GM23338 (cell line): ENCODE data around the gene CIDEB. TPM values are rescaled to one million over a fixed set of nuclear protein-coding genes. Genes with fewer than 3 reads are reported as not detected.

Experiments
- ATAC-seq: fragments of 200-7000 bp; cut with Tn5 transposase; 3 replicates; pipeline ENCODE4 v1.9.1; 2020
- DNase-seq: peaks from one replicate; pipeline ENCODE4 v3.0.0-alpha.2; 2015; ENCODE audit warnings: low spot score
- H2AFZ ChIP-seq: fragments of 200-600 bp; sonication (generic); 2 replicates; pipeline ENCODE4 v1.8.0; 2016; ENCODE audit warnings: antibody characterized with exemption, mild to moderate bottlenecking, moderate library complexity
- H3F3A ChIP-seq: fragments of 200-600 bp; sonication (generic); replicated peaks from 2 replicates; pipeline ENCODE4 v1.8.0; 2017; ENCODE audit warnings: antibody characterized with exemption, mixed run types, low read depth
- H3K27ac ChIP-seq: fragments of 200-600 bp; sonication (generic); 2 replicates; pipeline ENCODE4 v1.6.1; 2016; ENCODE audit warnings: low read depth
- H3K27me3 ChIP-seq: fragments of 200-600 bp; sonication (generic); 2 replicates; pipeline ENCODE4 v1.8.0; 2016; ENCODE audit warnings: mild to moderate bottlenecking, mixed run types, moderate library complexity; ENCODE audit not compliant: insufficient read depth
- H3K36me3 ChIP-seq: fragments of 200-600 bp; sonication (generic); 2 replicates; pipeline ENCODE4 v1.8.0; 2016; ENCODE audit warnings: mild to moderate bottlenecking; ENCODE audit not compliant: insufficient read depth
- H3K4me1 ChIP-seq: fragments of 200-600 bp; sonication (generic); 2 replicates; pipeline ENCODE4 v1.8.0; 2016; ENCODE audit warnings: mild to moderate bottlenecking, moderate library complexity; ENCODE audit not compliant: insufficient read depth
- H3K4me2 ChIP-seq: fragments of 200-600 bp; sonication (generic); 2 replicates; pipeline ENCODE4 v1.7.1; 2017; ENCODE audit warnings: mixed run types
- H3K4me3 ChIP-seq: fragments of 200-600 bp; sonication (generic); 2 replicates; pipeline ENCODE4 v1.6.1; 2016; ENCODE audit warnings: mixed run types
- H3K79me2 ChIP-seq: fragments of 200-600 bp; sonication (generic); replicated peaks from 2 replicates; pipeline ENCODE4 v1.8.0; 2017; ENCODE audit warnings: mild to moderate bottlenecking; ENCODE audit not compliant: insufficient read depth
- H3K9me2 ChIP-seq: fragments of 200-600 bp; sonication (generic); 2 replicates; pipeline ENCODE4 v1.8.0; 2017; ENCODE audit not compliant: insufficient read depth
- H4K20me1 ChIP-seq: fragments of 200-600 bp; sonication (generic); replicated peaks from 2 replicates; pipeline ENCODE4 v1.8.0; 2017; ENCODE audit warnings: mild to moderate bottlenecking; ENCODE audit not compliant: insufficient read depth
- H3K27ac Mint-ChIP-seq: 2 replicates; pipeline ENCODE4 v1.8.0; 2020; ENCODE audit warnings: inconsistent platforms, mild to moderate bottlenecking, moderate library complexity, mixed read lengths
- H3K27me3 Mint-ChIP-seq: 3 replicates; pipeline ENCODE4 v1.8.0; 2022; ENCODE audit warnings: low read depth, mild to moderate bottlenecking, moderate library complexity, mixed read lengths, inconsistent platforms; ENCODE audit not compliant: insufficient read depth, poor library complexity
- H3K36me3 Mint-ChIP-seq: 3 replicates; pipeline ENCODE4 v1.8.0; 2021; ENCODE audit warnings: low read depth, mild to moderate bottlenecking, inconsistent platforms, moderate library complexity, mixed read lengths
- H3K4me1 Mint-ChIP-seq: 3 replicates; pipeline ENCODE4 v1.8.0; 2020; ENCODE audit warnings: mild to moderate bottlenecking, inconsistent platforms, mixed read lengths
- H3K4me3 Mint-ChIP-seq: 3 replicates; pipeline ENCODE4 v1.8.0; 2021; ENCODE audit warnings: moderate library complexity, mild to moderate bottlenecking, inconsistent platforms, mixed read lengths
- H3K9me3 Mint-ChIP-seq: 3 replicates; pipeline ENCODE4 v1.8.0; 2020; ENCODE audit warnings: moderate library complexity, mild to moderate bottlenecking, inconsistent platforms, mixed read lengths
- CREB1 ChIP-seq: fragments of 250-450 bp; sonication (Bioruptor Pico); IDR thresholded peaks from 2 replicates; pipeline ENCODE4 v1.5.0; 2020; ENCODE audit warnings: low read depth, mild to moderate bottlenecking, moderate library complexity
- EZH2 ChIP-seq: fragments of 200-600 bp; sonication (generic); IDR thresholded peaks from one replicate; pipeline ENCODE4 v1.8.0; 2017; ENCODE audit warnings: antibody characterized with exemption, mild to moderate bottlenecking, low read depth; ENCODE audit not compliant: unreplicated experiment
- JUNB ChIP-seq: IDR thresholded peaks from one replicate; pipeline ENCODE4 v1.6.1; 2016; ENCODE audit warnings: antibody characterized with exemption; ENCODE audit not compliant: unreplicated experiment
- NANOG ChIP-seq: IDR thresholded peaks from 2 replicates; pipeline ENCODE4 v1.6.1; 2016; ENCODE audit warnings: antibody characterized with exemption, borderline replicate concordance
- POLR2AphosphoS5 ChIP-seq: IDR thresholded peaks from 2 replicates; pipeline ENCODE4 v1.6.1; 2016; ENCODE audit warnings: antibody characterized with exemption, low read depth
- STAT1 ChIP-seq: IDR thresholded peaks from one replicate; pipeline ENCODE4 v1.6.1; 2016; ENCODE audit warnings: antibody characterized with exemption; ENCODE audit not compliant: unreplicated experiment
- ZNF114 ChIP-seq: fragments of 250-450 bp; sonication (Bioruptor Pico); IDR thresholded peaks from 2 replicates; pipeline ENCODE4 v1.5.0; 2020; ENCODE audit warnings: mild to moderate bottlenecking, moderate library complexity
- ZNF331 ChIP-seq: fragments of 250-450 bp; sonication (Bioruptor Pico); IDR thresholded peaks from 2 replicates; pipeline ENCODE4 v1.5.0; 2020; ENCODE audit warnings: low read depth, mild to moderate bottlenecking, moderate library complexity
- polyA plus RNA-seq: library from polyadenylated mRNA; unstranded; fragments of >200 nt; fragmentation: Nextera tagmentation; extraction: Ambion mirVana; gene quantifications from 2 replicates; pipeline ENCODE4 v1.2.1, GENCODE V29; 2016
- total RNA-seq: library from RNA; depleted of rRNA; stranded (reverse); fragments of >200 nt; shearing (Covaris generic); gene quantifications from 2 replicates; pipeline ENCODE4 v1.2.3, GENCODE V29; 2014
- TF ChIP-seq, protein P1 (sequence below): IDR thresholded peaks from 2 replicates; pipeline ENCODE4 v1.6.1; 2016; ENCODE audit warnings: antibody characterized with exemption
- TF ChIP-seq, protein P2 (sequence below), 2 experiments: fragments of 200-600 bp in 1 of 2; sonication (generic) in 1 of 2; conservative IDR thresholded peaks; 2 replicates each; pipeline versions ENCODE4 v1.5.1 to v1.6.1; 2016 to 2017; ENCODE audit warnings: antibody characterized with exemption in 2 of 2, low read depth in 2 of 2, mild to moderate bottlenecking in 2 of 2, moderate library complexity in 1 of 2
- TF ChIP-seq, protein P3 (sequence below): IDR thresholded peaks from one replicate; pipeline ENCODE4 v1.6.1; 2018; ENCODE audit warnings: antibody characterized with exemption; ENCODE audit not compliant: unreplicated experiment

Gene CIDEB
- total and polyA plus RNA-seq, 2 experiments from 2014 or later = 3.4 to 4.6 TPM

DNA sequence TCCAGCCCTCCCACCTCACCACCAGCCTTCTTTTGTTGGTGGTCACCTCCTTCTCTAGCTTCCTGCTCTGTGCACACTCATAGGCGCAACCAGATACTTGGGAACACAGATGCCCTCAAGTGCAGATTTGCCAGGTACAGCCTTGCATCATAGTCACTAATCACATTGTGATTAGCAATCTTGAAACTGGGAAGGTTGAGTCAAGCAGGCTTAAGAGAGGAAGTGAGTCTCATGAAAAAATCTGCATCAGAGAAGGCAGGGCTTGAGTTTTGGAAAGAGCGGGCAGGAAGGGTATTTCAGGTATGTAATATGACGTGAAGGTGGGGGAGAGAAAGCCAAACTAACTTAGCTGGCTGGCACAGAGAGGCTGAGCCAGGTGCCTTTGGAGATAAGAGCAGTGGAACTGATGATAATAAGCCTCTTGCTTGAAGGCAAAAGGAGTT lies 33.7 kb downstream of the CIDEB start:
- peak; percentile 21 for DNase-seq

More for the DNA sequence above, 33.7 kb downstream of the CIDEB start:
- no peak overlapping the region; the same call in 1 of the 2 replicates for H3K27ac ChIP-seq
- H3K4me2 ChIP-seq = no peak overlapping the region
- no peaks in the 10 kb centered on the region for H3K36me3 ChIP-seq
- no peaks in the 10 kb centered on the region; the same call in 2 of the 3 replicates for H3K36me3 Mint-ChIP-seq
- H2AFZ ChIP-seq = no peak overlapping the region
- peaks cover 11% of the 10 kb centered on the region; the same call in 1 of the 2 replicates for H3F3A ChIP-seq
- no peaks in the 10 kb centered on the region for H3K9me2 ChIP-seq
- H3K27ac Mint-ChIP-seq = peak overlapping the region; percentile 39
- H3K9me3 Mint-ChIP-seq = no peaks in the 10 kb centered on the region; the same call in 2 of the 3 replicates
- peaks cover 16% of the 10 kb centered on the region for H3K4me1 ChIP-seq
- H3K4me1 Mint-ChIP-seq = peaks cover 22% of the 10 kb centered on the region
- no peaks in the 10 kb centered on the region for H3K27me3 ChIP-seq
- no peak for ATAC-seq
- no peaks in the 10 kb centered on the region; the same call in 1 of the 2 replicates for H4K20me1 ChIP-seq
- H3K4me3 ChIP-seq = no peak overlapping the region
- no peak overlapping the region for H3K4me3 Mint-ChIP-seq
- H3K27me3 Mint-ChIP-seq = peaks cover 8% of the 10 kb centered on the region
- H3K79me2 ChIP-seq = no peaks in the 10 kb centered on the region; the same call in 1 of the 2 replicates
- TF ChIP-seq, protein P1, sequence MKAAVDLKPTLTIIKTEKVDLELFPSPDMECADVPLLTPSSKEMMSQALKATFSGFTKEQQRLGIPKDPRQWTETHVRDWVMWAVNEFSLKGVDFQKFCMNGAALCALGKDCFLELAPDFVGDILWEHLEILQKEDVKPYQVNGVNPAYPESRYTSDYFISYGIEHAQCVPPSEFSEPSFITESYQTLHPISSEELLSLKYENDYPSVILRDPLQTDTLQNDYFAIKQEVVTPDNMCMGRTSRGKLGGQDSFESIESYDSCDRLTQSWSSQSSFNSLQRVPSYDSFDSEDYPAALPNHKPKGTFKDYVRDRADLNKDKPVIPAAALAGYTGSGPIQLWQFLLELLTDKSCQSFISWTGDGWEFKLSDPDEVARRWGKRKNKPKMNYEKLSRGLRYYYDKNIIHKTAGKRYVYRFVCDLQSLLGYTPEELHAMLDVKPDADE = no peak
- no peak for TF ChIP-seq ZNF331 (CRISPR knock-in tag)
- no peak for TF ChIP-seq NANOG
- TF ChIP-seq, protein P2, sequence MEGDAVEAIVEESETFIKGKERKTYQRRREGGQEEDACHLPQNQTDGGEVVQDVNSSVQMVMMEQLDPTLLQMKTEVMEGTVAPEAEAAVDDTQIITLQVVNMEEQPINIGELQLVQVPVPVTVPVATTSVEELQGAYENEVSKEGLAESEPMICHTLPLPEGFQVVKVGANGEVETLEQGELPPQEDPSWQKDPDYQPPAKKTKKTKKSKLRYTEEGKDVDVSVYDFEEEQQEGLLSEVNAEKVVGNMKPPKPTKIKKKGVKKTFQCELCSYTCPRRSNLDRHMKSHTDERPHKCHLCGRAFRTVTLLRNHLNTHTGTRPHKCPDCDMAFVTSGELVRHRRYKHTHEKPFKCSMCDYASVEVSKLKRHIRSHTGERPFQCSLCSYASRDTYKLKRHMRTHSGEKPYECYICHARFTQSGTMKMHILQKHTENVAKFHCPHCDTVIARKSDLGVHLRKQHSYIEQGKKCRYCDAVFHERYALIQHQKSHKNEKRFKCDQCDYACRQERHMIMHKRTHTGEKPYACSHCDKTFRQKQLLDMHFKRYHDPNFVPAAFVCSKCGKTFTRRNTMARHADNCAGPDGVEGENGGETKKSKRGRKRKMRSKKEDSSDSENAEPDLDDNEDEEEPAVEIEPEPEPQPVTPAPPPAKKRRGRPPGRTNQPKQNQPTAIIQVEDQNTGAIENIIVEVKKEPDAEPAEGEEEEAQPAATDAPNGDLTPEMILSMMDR (conservative IDR thresholded peaks at IDR 0.05; ENCODE audit: low read depth in 2 of 2) = no peak
- TF ChIP-seq, protein P3, sequence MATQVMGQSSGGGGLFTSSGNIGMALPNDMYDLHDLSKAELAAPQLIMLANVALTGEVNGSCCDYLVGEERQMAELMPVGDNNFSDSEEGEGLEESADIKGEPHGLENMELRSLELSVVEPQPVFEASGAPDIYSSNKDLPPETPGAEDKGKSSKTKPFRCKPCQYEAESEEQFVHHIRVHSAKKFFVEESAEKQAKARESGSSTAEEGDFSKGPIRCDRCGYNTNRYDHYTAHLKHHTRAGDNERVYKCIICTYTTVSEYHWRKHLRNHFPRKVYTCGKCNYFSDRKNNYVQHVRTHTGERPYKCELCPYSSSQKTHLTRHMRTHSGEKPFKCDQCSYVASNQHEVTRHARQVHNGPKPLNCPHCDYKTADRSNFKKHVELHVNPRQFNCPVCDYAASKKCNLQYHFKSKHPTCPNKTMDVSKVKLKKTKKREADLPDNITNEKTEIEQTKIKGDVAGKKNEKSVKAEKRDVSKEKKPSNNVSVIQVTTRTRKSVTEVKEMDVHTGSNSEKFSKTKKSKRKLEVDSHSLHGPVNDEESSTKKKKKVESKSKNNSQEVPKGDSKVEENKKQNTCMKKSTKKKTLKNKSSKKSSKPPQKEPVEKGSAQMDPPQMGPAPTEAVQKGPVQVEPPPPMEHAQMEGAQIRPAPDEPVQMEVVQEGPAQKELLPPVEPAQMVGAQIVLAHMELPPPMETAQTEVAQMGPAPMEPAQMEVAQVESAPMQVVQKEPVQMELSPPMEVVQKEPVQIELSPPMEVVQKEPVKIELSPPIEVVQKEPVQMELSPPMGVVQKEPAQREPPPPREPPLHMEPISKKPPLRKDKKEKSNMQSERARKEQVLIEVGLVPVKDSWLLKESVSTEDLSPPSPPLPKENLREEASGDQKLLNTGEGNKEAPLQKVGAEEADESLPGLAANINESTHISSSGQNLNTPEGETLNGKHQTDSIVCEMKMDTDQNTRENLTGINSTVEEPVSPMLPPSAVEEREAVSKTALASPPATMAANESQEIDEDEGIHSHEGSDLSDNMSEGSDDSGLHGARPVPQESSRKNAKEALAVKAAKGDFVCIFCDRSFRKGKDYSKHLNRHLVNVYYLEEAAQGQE = no peak
- TF ChIP-seq EZH2 = no peak
- no peak for TF ChIP-seq JUNB
- no peak for TF ChIP-seq ZNF114 (CRISPR knock-in tag)
- TF ChIP-seq STAT1 = no peak
- TF ChIP-seq CREB1 = no peak
- no peak for TF ChIP-seq POLR2AphosphoS5
